Neural cell (in vitro differentiated cells): ENCODE data around the gene CPA2. TPM values are rescaled to one million over a fixed set of nuclear protein-coding genes. Genes with fewer than 3 reads are reported as not detected.

Experiments used
- H2AFZ ChIP-seq: fragments of 200-600, 300-800 bp; sonication (generic), shearing (Covaris generic); 2 replicates; pipeline ENCODE4 v1.6.0; 2014; ENCODE audit warnings: low read depth, mild to moderate bottlenecking, antibody characterized with exemption, low read length, moderate library complexity
- H3F3A ChIP-seq: fragments of 200-600 bp; shearing (Covaris generic); 2 replicates; pipeline ENCODE4 v1.6.1; 2016; ENCODE audit warnings: mild to moderate bottlenecking, moderate library complexity, mixed read lengths, antibody characterized with exemption, low read length; ENCODE audit not compliant: insufficient read depth, poor library complexity, severe bottlenecking
- H3K27ac ChIP-seq: fragments of 200-600, 300-800 bp; sonication (generic), shearing (Covaris generic); 2 replicates; pipeline ENCODE4 v1.5.1; 2014; ENCODE audit warnings: mild to moderate bottlenecking, low read length, moderate library complexity
- H3K27me3 ChIP-seq: fragments of 300-800, 200-600 bp; sonication (generic), shearing (Covaris generic); 2 replicates; pipeline ENCODE4 v1.6.0; 2014; ENCODE audit warnings: mild to moderate bottlenecking, low read depth, low read length, moderate library complexity; ENCODE audit not compliant: insufficient read depth
- H3K36me3 ChIP-seq: fragments of 300-800, 200-600 bp; sonication (generic), shearing (Covaris generic); 2 replicates; pipeline ENCODE4 v1.5.1; 2014; ENCODE audit warnings: mild to moderate bottlenecking, antibody characterized with exemption, low read length, moderate library complexity; ENCODE audit not compliant: insufficient read depth
- H3K4me2 ChIP-seq: fragments of 300-800, 200-600 bp; sonication (generic), shearing (Covaris generic); 2 replicates; pipeline ENCODE4 v1.6.0; 2014; ENCODE audit warnings: mild to moderate bottlenecking, low read length
- H3K4me3 ChIP-seq: fragments of 300-800, 200-600 bp; sonication (generic), shearing (Covaris generic); 2 replicates; pipeline ENCODE4 v1.5.1; 2014; ENCODE audit warnings: mild to moderate bottlenecking, low read length, moderate library complexity
- H3K79me2 ChIP-seq: fragments of 200-600 bp; shearing (Covaris generic); replicated peaks from 2 replicates; pipeline ENCODE4 v1.6.0; 2014; ENCODE audit warnings: mild to moderate bottlenecking, low read length, moderate library complexity; ENCODE audit not compliant: insufficient read depth
- H3K9ac ChIP-seq: fragments of 300-800, 200-600 bp; sonication (generic), shearing (Covaris generic); 2 replicates; pipeline ENCODE4 v1.6.1; 2016; ENCODE audit warnings: mild to moderate bottlenecking, low read length, mixed read lengths
- H3K9me2 ChIP-seq: fragments of 200-600 bp; shearing (Covaris generic); 2 replicates; pipeline ENCODE4 v1.6.1; 2016; ENCODE audit warnings: mild to moderate bottlenecking, low read length, mixed read lengths; ENCODE audit not compliant: insufficient read depth
- H3K9me3 ChIP-seq: fragments of 200-600, 300-800 bp; sonication (generic), shearing (Covaris generic); 2 replicates; pipeline ENCODE4 v1.6.1; 2016; ENCODE audit warnings: mild to moderate bottlenecking, mixed run types, low read length, moderate library complexity, mixed read lengths
- H4K20me1 ChIP-seq: fragments of 200-600 bp; shearing (Covaris generic); 2 replicates; pipeline ENCODE4 v1.6.1; 2016; ENCODE audit warnings: mild to moderate bottlenecking, mixed run types; ENCODE audit not compliant: insufficient read depth
- EP300 ChIP-seq: fragments of 450-650 bp; conservative IDR thresholded peaks from 2 replicates; pipeline ENCODE4 v1.6.1; 2014; ENCODE audit warnings: antibody characterized with exemption, mild to moderate bottlenecking, moderate library complexity; ENCODE audit not compliant: poor library complexity, severe bottlenecking
- EZH2 ChIP-seq: fragments of 200-600, 300-800 bp; shearing (Covaris generic), sonication (generic); IDR thresholded peaks from 2 replicates; pipeline ENCODE4 v1.6.1; 2014; ENCODE audit warnings: antibody characterized with exemption, low read length, borderline replicate concordance, mild to moderate bottlenecking; ENCODE audit not compliant: insufficient read depth, poor library complexity, severe bottlenecking
- MXI1 ChIP-seq: fragments of 450-650 bp; conservative IDR thresholded peaks from 2 replicates; pipeline ENCODE4 v1.6.1; 2014; ENCODE audit warnings: antibody characterized with exemption, mild to moderate bottlenecking; ENCODE audit not compliant: poor library complexity, severe bottlenecking
- POLR2AphosphoS5 ChIP-seq: IDR thresholded peaks from 2 replicates; pipeline ENCODE4 v1.6.1; 2012
- RAD21 ChIP-seq: fragments of 450-650 bp; conservative IDR thresholded peaks from 2 replicates; pipeline ENCODE4 v1.6.1; 2014; ENCODE audit warnings: antibody characterized with exemption, mild to moderate bottlenecking, moderate library complexity
- SMC3 ChIP-seq: fragments of 450-650 bp; conservative IDR thresholded peaks from 2 replicates; pipeline ENCODE4 v1.6.1; 2014; ENCODE audit warnings: antibody characterized with exemption, mild to moderate bottlenecking, moderate library complexity; ENCODE audit not compliant: poor library complexity
- TAF1 ChIP-seq: IDR thresholded peaks from 2 replicates; pipeline ENCODE4 v1.6.1; 2012; ENCODE audit warnings: low read depth
- polyA plus RNA-seq: library from polyadenylated mRNA; depleted of rRNA; stranded (reverse); fragments of >200 nt; gene quantifications from 2 replicates; pipeline ENCODE4 v1.2.3, GENCODE V29; 2014
- TF ChIP-seq, protein P1 (sequence below): IDR thresholded peaks from 2 replicates; pipeline ENCODE4 v1.6.1; 2012; ENCODE audit warnings: borderline replicate concordance
- TF ChIP-seq, protein P2 (sequence below): fragments of 450-650 bp; IDR thresholded peaks from 2 replicates; pipeline ENCODE4 v1.5.1; 2014; ENCODE audit warnings: antibody characterized with exemption, mild to moderate bottlenecking, moderate library complexity; ENCODE audit not compliant: poor library complexity, severe bottlenecking

Gene CPA2
- polyA plus RNA-seq, 1 donor from 2014 or later, result 0.41 TPM

DNA sequence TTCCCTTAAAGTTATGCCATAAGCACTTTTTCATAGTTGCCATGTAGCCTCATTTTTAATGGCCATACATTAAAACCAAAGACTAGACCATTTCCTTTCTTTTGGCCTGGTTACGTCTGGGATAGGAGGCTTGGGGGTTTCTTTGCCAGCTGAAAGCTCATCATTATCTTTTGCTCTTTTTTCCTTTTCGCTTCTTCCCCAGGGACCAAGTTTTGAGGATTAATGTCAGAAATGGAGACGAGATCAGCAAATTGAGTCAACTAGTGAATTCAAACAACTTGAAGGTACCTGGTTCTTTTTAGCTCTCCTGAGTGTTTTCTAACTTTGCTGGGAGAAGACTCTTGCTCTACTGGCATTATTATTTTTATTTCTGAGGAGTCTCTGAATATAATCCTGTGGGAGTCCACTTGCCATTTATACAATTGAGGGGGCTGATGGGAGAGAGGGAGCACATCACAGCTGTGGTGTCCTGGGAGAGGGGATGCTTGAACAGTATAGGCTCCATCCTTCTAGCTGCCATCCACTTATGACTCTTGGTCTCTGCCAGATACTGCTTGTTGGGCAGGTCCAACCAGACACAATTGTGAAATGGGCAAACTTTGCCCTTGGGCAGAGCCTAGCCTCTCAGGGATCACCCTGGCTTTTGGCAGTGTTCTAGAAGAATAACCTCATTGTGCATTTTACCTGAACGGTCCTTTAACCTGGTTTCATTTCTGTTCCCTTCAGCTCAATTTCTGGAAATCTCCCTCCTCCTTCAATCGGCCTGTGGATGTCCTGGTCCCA, 32.1 kb downstream of the CPA2 start:
- H3K9me3 ChIP-seq, result no peaks in the 10 kb centered on the region
- no peaks in the 10 kb centered on the region for H3K9me2 ChIP-seq
- H2AFZ ChIP-seq, result no peak overlapping the region
- no peaks in the 10 kb centered on the region for H3K36me3 ChIP-seq
- no peak overlapping the region for H3K4me3 ChIP-seq
- peak overlapping the region; percentile 97 for H3K27ac ChIP-seq
- no peak overlapping the region for H3K4me2 ChIP-seq
- H3F3A ChIP-seq, result peaks cover 3% of the 10 kb centered on the region
- TF ChIP-seq, protein P1, sequence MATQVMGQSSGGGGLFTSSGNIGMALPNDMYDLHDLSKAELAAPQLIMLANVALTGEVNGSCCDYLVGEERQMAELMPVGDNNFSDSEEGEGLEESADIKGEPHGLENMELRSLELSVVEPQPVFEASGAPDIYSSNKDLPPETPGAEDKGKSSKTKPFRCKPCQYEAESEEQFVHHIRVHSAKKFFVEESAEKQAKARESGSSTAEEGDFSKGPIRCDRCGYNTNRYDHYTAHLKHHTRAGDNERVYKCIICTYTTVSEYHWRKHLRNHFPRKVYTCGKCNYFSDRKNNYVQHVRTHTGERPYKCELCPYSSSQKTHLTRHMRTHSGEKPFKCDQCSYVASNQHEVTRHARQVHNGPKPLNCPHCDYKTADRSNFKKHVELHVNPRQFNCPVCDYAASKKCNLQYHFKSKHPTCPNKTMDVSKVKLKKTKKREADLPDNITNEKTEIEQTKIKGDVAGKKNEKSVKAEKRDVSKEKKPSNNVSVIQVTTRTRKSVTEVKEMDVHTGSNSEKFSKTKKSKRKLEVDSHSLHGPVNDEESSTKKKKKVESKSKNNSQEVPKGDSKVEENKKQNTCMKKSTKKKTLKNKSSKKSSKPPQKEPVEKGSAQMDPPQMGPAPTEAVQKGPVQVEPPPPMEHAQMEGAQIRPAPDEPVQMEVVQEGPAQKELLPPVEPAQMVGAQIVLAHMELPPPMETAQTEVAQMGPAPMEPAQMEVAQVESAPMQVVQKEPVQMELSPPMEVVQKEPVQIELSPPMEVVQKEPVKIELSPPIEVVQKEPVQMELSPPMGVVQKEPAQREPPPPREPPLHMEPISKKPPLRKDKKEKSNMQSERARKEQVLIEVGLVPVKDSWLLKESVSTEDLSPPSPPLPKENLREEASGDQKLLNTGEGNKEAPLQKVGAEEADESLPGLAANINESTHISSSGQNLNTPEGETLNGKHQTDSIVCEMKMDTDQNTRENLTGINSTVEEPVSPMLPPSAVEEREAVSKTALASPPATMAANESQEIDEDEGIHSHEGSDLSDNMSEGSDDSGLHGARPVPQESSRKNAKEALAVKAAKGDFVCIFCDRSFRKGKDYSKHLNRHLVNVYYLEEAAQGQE, result no peak
- TF ChIP-seq RAD21, result no peak
- TF ChIP-seq EP300, result no peak
- TF ChIP-seq EZH2, result no peak
- TF ChIP-seq POLR2AphosphoS5, result no peak
- no peak for TF ChIP-seq TAF1
- TF ChIP-seq SMC3, result no peak
- no peak for TF ChIP-seq MXI1
- TF ChIP-seq, protein P2, sequence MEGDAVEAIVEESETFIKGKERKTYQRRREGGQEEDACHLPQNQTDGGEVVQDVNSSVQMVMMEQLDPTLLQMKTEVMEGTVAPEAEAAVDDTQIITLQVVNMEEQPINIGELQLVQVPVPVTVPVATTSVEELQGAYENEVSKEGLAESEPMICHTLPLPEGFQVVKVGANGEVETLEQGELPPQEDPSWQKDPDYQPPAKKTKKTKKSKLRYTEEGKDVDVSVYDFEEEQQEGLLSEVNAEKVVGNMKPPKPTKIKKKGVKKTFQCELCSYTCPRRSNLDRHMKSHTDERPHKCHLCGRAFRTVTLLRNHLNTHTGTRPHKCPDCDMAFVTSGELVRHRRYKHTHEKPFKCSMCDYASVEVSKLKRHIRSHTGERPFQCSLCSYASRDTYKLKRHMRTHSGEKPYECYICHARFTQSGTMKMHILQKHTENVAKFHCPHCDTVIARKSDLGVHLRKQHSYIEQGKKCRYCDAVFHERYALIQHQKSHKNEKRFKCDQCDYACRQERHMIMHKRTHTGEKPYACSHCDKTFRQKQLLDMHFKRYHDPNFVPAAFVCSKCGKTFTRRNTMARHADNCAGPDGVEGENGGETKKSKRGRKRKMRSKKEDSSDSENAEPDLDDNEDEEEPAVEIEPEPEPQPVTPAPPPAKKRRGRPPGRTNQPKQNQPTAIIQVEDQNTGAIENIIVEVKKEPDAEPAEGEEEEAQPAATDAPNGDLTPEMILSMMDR, result no peak
- H3K27me3 ChIP-seq, result no peaks in the 10 kb centered on the region
- H3K79me2 ChIP-seq, result no peaks in the 10 kb centered on the region
- H3K9ac ChIP-seq, result peak overlapping the region; percentile 80
- H4K20me1 ChIP-seq, result no peaks in the 10 kb centered on the region

DNA sequence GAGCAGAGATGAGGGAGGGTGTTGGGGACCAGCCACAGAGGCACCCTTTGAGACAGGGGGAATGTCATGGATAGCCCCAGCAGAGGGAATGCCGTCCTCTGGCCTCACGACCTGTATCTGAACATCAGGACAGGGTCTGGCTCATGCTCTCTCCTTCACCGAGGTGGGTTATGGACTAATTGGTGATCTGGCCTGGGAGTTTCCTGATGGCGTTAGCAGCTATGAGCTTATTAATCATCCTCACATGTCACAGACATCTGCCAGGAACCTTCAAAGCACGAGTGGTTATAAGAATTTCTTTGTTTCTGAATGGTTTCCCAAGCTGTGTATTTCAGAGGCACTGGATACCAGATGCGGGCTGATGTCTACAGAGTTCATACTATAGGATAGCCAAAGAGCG, 33.2 kb downstream of the CPA2 start:
- Histone ChIP-seq H3F3A (peaks cover 3% of the 10 kb centered on the region), H3K4me2 (no peak overlapping the region), H4K20me1 (no peaks in the 10 kb centered on the region), H2AFZ (no peak overlapping the region), H3K36me3 (no peaks in the 10 kb centered on the region), H3K27me3 (no peaks in the 10 kb centered on the region), H3K79me2 (no peaks in the 10 kb centered on the region), H3K9ac (peak overlapping the region; percentile 8), H3K27ac (peak overlapping the region; percentile 97), H3K4me3 (no peak overlapping the region), H3K9me2 (no peaks in the 10 kb centered on the region), H3K9me3 (no peaks in the 10 kb centered on the region)
- TF ChIP-seq, protein P2, result no peak
- no peak for TF ChIP-seq EZH2
- TF ChIP-seq EP300, result no peak
- TF ChIP-seq, protein P1, result no peak
- no peak for TF ChIP-seq RAD21
- TF ChIP-seq SMC3, result no peak
- no peak for TF ChIP-seq POLR2AphosphoS5
- no peak for TF ChIP-seq TAF1
- no peak for TF ChIP-seq MXI1
